Activated T-cell treated with anti-CD3 and anti-CD28 coated beads for 24 hours (primary cell): ENCODE results near the gene EYA3.

ENCODE experiments used
- DNase-seq: peaks from one replicate; pipeline ENCODE4 v3.0.0-alpha.2; 2020; ENCODE audit warnings: low read depth

Gene EYA3

GRCh38 chr1:27940870-27941560 is 147.4 kb downstream of the EYA3 start:
- no peak for DNase-seq

- peak; percentile 59 for DNase-seq
Measured at GRCh38 chr1:27940297-27940696, 148.1 kb downstream of the EYA3 start.

- no peak for DNase-seq
Measured at GRCh38 chr1:27938488-27938887, 149.9 kb downstream of the EYA3 start.

GRCh38 chr1:27937524-27937836 is 150.9 kb downstream of the EYA3 start:
- no peak for DNase-seq

- no peak for DNase-seq
Measured at GRCh38 chr1:27936370-27936769, 152.0 kb downstream of the EYA3 start.

- no peak for DNase-seq
Measured at GRCh38 chr1:27935721-27936120, 152.7 kb downstream of the EYA3 start.

- DNase-seq = no peak
Measured at GRCh38 chr1:27934818-27935549, 153.4 kb downstream of the EYA3 start, which contains the start of gene SMPDL3B. SMPDL3B (plus strand) TSS chr1:27935000; CDS start chr1:27935184, 184 bp downstream.

GRCh38 chr1:27931759-27932158 is 156.7 kb downstream of the EYA3 start:
- no peak for DNase-seq

GRCh38 chr1:27931184-27931583 is 157.2 kb downstream of the EYA3 start:
- no peak for DNase-seq

GRCh38 chr1:27928216-27928954 is 160.0 kb downstream of the EYA3 start:
- DNase-seq = no peak

GRCh38 chr1:27922272-27922671 is 166.1 kb downstream of the EYA3 start:
- DNase-seq = no peak
